NCI-H748 treated with DMSO at 0.1 percent for 48 hours (cell line): ENCODE data around the gene ZMYM1.
"Not testable (repeated sequence)": the region's sequence is repeated elsewhere in the genome, so short reads cannot be mapped to it uniquely, and the experiment has no call there.

ENCODE experiments used
- DNase-seq: peaks from one replicate; lab custom pipeline; 2025; lab: John Stamatoyannopoulos, UW

The ZMYM1 gene

DNA sequence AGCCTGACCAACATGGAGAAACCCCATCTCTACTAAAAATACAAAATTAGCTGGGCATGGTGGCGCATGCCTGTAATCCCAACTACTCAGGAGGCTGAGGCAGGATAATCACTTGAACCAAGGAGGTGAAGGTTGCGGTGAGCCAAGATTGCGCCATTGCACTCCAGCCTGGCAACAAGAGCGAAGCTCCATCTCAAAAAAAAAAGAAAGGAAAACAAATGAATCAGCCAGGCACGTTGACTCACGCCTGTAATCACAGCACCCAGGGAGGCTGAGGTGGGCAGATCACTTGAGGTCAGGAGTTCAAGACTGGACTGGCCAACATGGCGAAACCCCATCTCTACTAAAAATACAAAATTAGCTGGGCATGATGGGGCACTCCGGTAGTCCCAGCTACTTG is 2.8 kb upstream of the ZMYM1 start:
- not testable (repeated sequence) for DNase-seq

DNA sequence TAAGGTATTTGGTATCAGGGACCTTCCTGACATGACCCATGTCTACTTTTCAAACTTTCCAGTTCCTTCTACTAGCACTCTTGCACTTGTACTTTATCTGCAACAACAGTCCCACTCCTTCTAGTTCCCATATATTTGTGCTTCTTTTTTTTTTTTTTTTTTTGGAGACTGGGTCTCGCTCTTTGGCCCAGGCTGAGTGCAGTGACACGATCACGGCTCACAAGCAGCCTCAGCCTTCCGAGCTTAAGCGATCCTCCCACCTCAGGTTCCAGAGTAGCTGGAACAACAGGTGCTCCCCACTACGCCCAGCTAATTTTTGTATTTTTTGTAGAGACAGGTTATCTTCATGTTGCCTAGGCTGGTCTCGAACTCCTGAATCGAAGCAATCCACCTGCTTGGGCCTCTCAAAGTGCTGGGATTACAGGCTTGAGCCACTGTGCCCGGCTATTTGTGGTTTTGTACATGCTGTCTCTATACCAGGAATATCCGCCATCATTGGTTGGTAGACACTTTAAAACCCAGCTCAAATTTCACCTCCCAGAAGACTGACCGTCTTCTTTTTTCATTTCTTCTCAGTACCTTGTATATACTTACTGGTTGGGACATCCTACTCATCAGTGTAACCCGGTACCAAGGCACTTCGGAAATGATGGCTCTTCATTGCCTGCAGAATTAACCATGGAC is 1.1 kb downstream of the ZMYM1 start:
- DNase-seq, result no peak

DNA sequence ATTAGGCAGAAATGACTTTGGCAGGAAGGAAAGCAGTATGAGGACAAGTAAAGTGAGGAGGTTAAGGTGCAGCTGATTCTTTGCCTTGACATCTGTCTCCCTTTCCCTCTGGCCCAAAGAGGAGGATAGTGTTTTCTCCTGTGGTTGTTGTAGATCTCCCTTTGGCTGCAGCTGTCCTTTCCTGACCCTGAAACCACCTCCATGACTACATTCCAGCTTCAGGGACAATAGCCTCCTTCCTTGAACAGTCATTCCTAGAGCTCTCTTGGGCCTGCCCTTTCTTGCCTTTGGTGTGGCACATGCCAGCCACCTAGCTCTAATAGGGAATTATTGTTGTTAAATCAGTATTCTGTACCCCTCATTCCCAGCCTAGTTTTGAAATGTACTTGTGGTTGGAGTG is 6.2 kb downstream of the ZMYM1 start:
- DNase-seq, result no peak

DNA sequence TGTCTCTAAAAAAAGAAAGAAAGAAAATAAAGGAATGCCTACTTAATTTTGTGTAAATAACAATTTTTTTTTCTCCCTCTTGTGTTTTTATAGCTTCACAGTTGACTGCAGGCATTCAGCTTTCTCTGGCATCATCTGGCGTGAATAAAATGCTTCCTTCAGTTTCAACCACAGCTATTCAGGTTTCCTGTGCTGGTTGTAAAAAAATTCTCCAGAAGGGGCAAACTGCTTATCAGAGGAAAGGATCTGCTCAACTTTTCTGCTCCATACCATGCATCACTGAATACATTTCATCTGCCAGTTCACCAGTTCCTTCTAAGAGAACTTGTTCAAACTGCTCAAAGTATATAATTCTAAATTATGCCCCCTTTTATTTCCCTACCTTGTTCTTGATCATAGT is 18.0 kb downstream of the ZMYM1 start:
- no peak for DNase-seq

DNA sequence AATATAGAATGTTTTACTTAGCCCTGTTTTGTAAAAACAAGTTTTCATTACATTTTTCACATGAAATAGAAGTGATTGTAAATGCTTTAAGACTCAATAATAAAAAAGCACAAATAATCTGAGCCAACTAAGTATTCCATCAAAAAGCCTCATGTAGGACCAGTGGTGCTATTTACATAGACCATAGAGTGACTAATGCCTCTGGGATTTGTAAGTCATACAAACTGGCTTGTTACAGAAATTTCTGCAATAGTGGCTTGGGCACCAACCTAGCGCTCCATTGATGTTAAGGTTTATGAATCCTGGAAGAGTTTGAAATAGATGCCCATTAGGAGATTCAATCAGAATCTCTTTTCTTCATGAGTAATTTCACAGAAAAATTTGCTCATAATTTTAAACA is 31.9 kb downstream of the ZMYM1 start:
- no peak for DNase-seq

DNA sequence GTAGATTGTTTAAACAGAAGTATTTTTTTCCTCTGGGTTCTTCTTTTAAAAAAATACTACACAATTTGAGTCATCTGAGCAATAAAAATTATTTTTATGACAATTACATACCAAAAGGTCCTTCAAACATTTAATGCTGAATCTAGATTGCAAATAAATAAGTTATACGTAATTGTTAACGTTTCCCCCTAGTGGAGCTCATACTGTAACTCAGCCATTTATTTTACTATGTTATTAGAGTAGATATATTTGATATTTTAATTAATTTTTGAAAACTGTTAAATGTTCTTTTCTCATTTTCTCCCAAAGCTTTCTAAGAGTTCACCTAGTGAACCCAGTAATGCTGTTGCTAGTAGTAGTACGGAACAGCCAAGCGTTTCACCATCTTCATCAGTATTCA is 33.5 kb downstream of the ZMYM1 start:
- DNase-seq, result no peak

DNA sequence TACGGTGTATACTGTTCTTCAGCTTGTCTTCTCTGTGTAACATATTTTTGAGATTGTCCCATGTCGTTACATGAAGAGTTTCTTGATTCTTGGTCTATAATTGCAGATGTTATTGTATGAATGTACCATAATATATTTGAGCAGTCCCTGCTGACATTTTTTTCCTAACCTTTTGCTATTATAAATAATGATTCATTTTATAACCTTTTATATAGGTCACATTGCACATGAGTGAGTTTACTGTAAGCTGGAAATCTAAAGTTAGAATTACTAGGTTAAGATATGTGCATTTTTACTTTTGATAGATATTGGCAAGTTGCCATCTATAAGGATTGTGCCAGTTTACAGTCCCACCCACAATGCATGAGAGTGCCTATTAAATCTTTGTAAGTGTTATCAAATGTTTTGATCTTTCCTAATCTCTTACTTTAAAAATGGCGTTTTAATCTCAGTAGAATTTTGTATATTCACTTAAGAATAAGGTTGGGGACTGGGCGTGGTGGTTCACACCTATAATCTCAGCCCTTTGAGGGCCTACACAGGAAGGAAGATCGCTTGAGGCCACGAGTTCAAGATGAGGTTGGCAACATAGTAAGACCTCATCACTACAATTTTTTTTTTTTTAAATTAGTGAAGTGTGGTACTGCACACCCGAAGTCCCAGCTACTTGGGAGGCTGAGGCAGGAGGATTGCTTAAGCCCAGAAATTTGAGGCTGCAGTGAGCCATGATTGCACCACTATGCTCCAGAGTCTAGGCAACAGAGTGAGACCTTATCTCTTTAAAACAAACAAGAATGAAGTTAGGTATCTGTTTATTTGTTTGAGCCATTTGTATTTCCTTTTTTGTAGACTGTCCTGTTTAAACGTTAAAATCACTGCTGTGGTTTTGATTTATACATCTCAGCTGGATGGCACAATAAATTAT is 36.5 kb downstream of the ZMYM1 start:
- DNase-seq, result no peak

DNA sequence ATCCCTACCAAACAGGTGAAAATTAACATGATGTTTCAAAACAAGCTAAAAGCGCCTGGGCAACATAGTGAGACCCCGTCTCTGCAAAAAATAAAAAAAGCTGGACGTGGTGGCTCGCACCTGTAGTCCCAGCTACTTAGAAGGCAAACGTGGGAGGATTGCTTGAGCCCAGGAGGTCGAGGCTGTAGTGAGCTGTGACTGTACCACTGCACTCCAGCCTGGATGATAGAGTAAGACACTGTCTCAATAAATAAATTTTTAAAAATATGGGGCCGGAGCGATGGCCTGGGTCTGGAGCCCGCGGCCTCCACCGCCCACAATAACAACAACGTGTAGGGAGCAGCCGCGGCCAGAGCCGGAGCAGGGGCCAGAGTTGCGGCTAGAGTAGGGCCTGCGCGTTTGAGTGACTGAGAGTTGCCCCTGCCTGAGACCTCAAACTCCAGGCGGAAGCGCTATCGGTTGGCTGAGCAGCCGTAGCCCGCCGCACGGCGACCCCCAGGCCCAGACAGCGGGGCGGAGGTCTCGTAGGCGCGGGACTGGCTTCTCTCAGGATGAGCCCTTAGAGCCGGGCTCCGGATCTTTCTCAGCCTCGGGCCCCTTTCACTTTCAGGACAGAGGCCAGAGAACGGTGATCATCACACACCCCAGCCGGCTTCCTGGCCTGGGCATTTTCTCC is 41.4 kb downstream of the ZMYM1 start:
- no peak for DNase-seq

DNA sequence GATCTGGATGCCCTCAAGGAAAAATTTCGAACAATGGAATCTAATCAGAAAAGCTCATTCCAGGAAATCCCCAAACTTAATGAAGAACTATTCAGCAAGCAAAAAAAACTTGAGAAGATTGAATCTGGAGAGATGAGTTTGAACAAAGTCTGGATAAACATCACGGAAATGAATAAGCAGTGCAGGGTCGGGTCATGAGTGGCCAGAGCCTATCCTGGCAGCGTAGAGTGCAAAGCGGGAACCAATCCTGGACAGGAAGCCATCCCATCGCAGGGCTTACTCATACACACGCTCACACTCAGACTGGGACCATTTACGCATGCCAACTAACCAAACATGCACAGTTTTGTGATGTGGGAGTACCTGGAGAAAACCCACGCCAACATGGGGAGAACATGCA is 43.1 kb downstream of the ZMYM1 start:
- no peak for DNase-seq

DNA sequence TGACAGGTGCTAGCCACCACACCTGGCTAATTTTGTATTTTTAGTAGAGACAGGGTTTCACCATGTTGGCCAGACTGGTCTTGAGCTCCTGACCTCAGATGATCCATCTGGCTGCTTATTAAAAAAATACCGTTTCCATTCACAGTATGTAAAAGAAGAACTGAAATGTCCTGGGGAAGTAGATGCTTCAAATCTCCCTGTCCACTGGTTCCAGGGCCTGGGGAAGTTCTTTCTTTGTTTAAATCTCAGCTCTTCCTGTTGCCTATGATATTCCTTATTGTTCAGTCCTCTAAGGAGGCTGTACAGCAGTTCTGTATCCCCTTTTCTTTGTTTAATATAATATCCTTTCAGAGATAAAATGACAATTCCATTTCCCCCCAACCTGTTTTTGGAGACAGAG is 47.4 kb downstream of the ZMYM1 start:
- no peak for DNase-seq

DNA sequence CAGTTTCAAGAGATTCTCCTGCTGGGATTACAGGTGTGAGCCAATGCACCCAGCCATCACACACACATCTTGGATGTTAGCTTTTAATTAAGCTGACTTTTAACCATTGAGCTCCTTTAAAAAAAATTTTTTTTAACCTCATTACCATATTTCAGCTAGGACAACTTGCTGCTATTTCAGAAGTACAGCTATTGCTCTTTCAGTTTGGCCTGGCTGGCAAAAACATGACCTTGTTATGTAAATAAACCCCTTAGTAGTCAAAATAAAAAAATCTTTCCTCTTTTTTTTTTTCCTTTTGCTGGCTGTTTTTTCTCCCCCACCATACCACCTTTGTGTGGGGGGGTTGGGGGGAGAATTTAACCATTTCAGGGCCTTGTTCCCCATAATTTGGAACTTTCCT is 49.9 kb downstream of the ZMYM1 start:
- DNase-seq, result no peak

DNA sequence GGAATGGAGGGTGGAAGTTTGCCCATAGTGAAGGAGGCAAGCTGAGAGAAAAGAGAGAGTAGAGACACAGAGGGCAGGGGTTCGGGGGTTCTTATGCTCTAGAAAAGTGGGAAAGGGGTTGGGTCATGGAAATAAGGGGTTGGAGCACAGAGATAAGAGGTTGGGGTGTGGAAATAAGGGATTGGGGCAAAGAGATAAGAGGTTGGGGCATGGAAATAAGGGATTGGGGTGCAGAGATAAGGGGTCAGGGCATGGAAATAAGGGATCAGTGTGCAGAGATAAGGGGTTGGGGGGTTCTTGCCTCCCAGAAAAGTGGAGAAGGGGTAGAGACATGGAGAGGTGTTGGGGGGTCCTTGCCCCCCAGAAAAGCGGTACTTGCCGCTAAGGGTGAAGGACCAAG is 57.6 kb downstream of the ZMYM1 start:
- no peak for DNase-seq

DNA sequence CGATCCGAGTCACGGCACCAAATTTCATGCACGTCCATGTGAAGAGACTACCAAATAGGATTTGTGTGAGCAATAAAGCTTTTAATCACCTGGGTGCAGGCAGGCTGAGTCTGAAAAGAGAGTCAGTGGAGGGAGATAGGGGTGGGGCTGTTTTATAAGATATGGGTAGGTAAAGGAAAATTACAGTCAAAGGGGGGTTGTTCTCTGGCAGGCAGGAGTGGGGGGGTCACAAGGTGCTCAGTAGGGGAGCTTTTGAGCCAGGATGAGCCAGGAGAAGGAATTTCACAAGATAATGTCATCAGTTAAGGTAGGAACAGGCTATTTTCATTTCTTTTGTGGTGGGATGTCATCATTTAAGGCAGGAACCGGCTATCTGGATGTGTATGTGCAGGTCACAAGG is 58.4 kb downstream of the ZMYM1 start:
- DNase-seq, result not testable (repeated sequence)

DNA sequence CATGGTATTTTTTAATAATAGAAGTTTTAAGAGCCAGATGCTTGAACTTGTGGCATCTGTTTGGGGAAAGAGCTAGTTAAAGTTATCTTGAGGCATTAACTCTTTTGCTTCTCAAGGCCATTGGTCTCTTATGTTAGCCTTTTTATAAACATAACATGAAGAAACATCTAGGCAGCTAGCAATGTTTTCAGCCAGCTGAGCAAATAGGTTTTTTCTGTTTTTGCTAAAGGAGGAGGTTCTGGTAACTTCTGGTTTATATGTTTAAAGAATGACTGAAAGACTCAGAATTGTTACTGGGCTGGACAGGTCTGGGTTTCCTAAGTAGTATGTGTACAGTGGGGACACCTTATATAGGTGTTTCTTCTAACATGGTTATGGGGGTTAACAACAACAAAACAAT is 63.1 kb downstream of the ZMYM1 start:
- DNase-seq, result not testable (repeated sequence)

DNA sequence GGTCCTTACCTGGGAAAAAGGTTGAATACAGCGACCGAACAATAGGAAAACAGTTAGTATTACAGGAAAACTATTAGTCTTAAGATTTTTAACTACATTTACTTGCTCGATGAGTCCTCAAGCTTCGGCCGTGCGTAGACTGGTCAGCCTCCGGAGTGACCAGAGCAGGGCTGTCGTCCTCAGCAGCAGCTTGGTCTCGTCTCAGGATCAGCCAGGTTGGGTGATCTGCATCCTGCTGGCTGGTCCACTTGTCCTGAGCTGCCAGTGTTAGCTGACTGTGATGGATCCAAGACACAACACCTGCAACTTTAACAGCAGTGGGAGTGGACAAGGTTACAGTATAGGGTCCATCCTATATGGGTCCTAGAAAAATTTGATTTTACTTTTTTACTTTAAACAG is 63.5 kb downstream of the ZMYM1 start:
- not testable (repeated sequence) for DNase-seq

DNA sequence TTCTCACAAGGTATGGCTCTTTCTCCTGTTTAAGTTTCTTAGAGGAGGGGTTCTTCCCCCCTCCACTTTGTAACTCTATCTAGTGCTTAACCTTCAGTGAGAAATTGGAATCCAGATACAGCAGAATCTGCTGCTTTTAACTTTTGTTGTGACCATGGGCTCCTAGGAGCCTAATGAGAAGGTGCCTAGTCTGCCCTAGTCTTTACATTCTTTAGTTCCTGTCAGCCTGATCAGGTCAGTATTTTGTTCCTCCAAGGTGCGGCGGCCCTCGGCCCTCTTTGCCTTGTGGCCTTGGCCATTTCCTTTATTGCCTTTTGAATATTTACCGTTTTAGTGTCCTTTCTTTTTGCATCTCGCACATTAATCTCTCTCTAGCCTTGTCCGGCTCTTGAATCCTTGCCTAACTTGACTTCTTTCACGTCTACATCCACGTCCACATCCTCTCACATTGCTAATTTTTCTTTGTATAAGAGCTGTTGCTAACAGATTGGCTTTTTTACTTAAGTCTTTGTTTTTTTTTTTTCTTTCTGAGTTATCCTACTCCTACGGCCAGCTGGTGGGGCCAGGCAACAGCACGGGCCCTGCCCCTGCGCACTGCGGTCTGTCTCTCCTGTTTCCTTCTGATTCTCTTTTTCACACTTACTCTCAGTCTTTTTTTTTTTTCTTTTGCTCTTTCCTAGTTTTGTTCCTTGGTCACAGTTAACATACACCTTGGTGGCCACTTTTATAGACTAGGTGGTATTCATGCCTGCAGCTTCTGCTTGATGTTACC is 64.7 kb downstream of the ZMYM1 start:
- DNase-seq, result no peak

DNA sequence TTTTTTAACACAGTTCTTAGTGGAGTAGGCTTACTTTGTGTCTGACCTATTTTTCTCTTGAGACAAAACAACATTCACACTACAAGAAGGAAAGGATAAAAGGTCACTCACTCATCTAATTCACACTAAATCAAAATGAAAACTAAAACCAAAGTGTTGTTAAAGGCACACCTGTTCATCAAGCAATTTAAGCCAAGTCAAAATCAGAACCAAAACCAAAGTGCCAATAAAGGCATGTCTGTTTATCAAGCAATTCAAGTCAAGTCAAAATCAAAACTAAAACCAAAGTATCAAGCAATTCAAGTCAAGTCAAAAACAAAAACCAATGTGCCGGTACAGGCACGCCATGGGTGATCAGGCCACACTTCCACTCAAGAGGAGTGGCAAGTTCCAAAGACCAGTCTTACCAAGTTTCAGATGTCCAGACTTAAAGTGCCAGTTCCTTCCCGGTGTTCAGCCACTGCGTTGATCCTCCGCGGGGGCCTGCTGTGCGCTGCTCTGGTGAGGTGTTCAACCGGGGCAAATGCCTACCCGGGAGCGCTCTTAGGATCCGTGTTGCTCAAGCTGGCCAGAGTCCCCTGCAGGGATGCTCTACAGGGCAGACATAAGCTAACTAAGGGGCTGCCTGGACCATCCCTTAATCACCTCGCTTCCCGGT is 66.8 kb downstream of the ZMYM1 start:
- DNase-seq, result not testable (repeated sequence)

DNA sequence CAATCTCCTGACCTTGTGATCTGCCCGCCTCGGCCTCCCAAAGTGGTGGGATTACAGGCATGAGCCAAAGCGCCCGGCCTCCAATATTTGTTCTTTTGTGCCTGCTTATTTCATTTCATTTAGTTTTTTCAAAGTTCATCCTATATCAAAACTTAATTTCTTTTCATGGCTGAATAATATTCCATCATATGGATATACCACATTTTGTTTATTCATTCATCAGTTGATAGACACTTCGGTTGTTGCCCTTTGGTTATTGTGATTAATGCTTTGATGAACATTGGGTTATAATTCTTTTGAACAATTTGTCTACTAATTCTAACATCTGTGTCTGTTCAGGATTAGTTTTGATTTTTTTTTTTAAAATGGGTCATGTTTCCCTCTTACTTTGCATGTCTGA is 72.0 kb downstream of the ZMYM1 start:
- no peak for DNase-seq

DNA sequence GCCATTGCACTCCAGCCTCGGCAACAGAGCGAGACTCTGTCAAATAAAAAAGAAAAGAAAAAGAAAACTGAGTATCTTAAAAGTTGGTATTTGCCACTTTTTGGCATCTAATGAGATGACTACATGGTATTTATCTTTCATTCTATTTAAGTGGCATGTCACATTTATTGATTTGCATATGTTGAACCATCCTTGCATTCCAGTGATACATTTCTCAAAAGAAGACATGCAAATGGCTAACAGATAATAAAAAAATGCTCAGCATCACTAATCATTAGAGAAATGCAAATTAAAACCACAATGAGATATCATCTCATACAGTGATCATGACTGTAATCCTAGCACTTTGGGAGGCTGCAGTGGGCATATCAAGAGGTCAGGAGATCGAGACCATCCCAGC is 85.7 kb downstream of the ZMYM1 start:
- DNase-seq, result no peak
